GM12872 (cell line): ENCODE data around the gene CYP2A6.
A peak's percentile ranks its signal among the peaks of the same experiment; 100 is the strongest.

Experiments used
- CTCF ChIP-seq: IDR thresholded peaks from 3 replicates; pipeline ENCODE4 v1.5.1; 2011; ENCODE audit warnings: low read depth, mild to moderate bottlenecking, low read length, moderate library complexity; ENCODE audit not compliant: insufficient read depth

Gene CYP2A6

GRCh38 chr19:40806423-40807146 is 43.7 kb downstream of the CYP2A6 start:
- peak; percentile 91 for TF ChIP-seq CTCF

- TF ChIP-seq CTCF: no peak
Measured at GRCh38 chr19:40805258-40805868, 44.9 kb downstream of the CYP2A6 start.

- TF ChIP-seq CTCF: peak; percentile 17; the same call in 1 of the 3 replicates
Measured at GRCh38 chr19:40804783-40805242, 45.4 kb downstream of the CYP2A6 start.

- TF ChIP-seq CTCF: no peak
Measured at GRCh38 chr19:40803857-40804782, 46.1 kb downstream of the CYP2A6 start.

GRCh38 chr19:40803170-40803856 is 46.9 kb downstream of the CYP2A6 start:
- no peak for TF ChIP-seq CTCF

GRCh38 chr19:40802300-40803169 is 47.7 kb downstream of the CYP2A6 start:
- no peak for TF ChIP-seq CTCF
